Fibroblast of the aortic adventitia (primary cell): ENCODE data around the gene CLPX. TPM values are rescaled to one million over a fixed set of nuclear protein-coding genes. Genes with fewer than 3 reads are reported as not detected.

ENCODE experiments used
- DNase-seq: peaks from one replicate; pipeline ENCODE4 v3.0.0-alpha.2; 2010; ENCODE audit warnings: low read depth
- H3K4me3 ChIP-seq: 2 replicates; pipeline ENCODE4 v1.5.1; 2011; ENCODE audit warnings: low read depth, mild to moderate bottlenecking, control low read depth, low read length, moderate library complexity
- CTCF ChIP-seq: IDR thresholded peaks from 2 replicates; pipeline ENCODE4 v1.5.1; 2011; ENCODE audit warnings: mild to moderate bottlenecking, low read length, control low read depth, inconsistent platforms; ENCODE audit not compliant: insufficient read depth
- small RNA-seq: library from RNA; depleted of rRNA; stranded (forward); fragments of <200 nt; gene quantifications from one replicate; pipeline ENCODE3, GENCODE V24; 2012
- total RNA-seq: library from RNA; depleted of rRNA; stranded (reverse); fragments of >200 nt; gene quantifications from 2 replicates; pipeline ENCODE4 v1.2.3, GENCODE V29; 2012; ENCODE audit warnings: low replicate concordance

The CLPX gene
- total RNA-seq, 1 donor = 40.4 TPM

GRCh38 chr15:65099336-65099735 is 85.8 kb downstream of the CLPX start:
- H3K4me3 ChIP-seq = no peak overlapping the region
- DNase-seq = no peak
- no peak for TF ChIP-seq CTCF

Small RNAs within 50 kb of the gene (small RNA-seq; reads per million reads assigned to genes)
- gene AC013553.1 (not detected), gene AC068213.1 (not detected), gene RNU6-686P (not detected)

Other genes starting within 250 kb of the CLPX start
- gene SPG21, start 195.4 kb downstream of the CLPX start, total RNA-seq = 73.6 and 104 TPM in 2 replicates
- gene MTFMT, start 155.7 kb downstream of the CLPX start, total RNA-seq = 14.1 and 19.2 TPM in 2 replicates
- not detected in 2 replicates for gene SLC51B, start 140.0 kb downstream of the CLPX start, total RNA-seq
- 1.7 and 1.9 TPM in 2 replicates for gene RASL12, start 117.4 kb downstream of the CLPX start, total RNA-seq
- not detected in 2 replicates for gene KBTBD13, start 108.6 kb downstream of the CLPX start, total RNA-seq
- 2.1 and 3.8 TPM in 2 replicates for gene UBAP1L, start 70.1 kb downstream of the CLPX start, total RNA-seq
- gene PDCD7, start 51.5 kb downstream of the CLPX start, total RNA-seq = 15.7 and 41.9 TPM in 2 replicates
- gene CILP, start 26.1 kb upstream of the CLPX start, total RNA-seq = under 0.01 and 0.16 TPM in 2 replicates
- gene PARP16, start 101.5 kb upstream of the CLPX start, total RNA-seq = 2.0 and 4.7 TPM in 2 replicates
- gene RNU5A-1, start 110.7 kb upstream of the CLPX start, total RNA-seq = not detected in 2 replicates
- not detected in 2 replicates for gene RNU5B-1, start 119.3 kb upstream of the CLPX start, total RNA-seq
- gene IGDCC3, start 192.7 kb upstream of the CLPX start, total RNA-seq = 0.25 TPM in 1 of 2 replicates, not detected in the other
- gene IGDCC4, start 237.6 kb upstream of the CLPX start, total RNA-seq = 1.4 and 7.5 TPM in 2 replicates